HepG2 (cell line): ENCODE results near the gene RBM23. TPM values are rescaled to one million over a fixed set of nuclear protein-coding genes. Genes with fewer than 3 reads are reported as not detected.

ENCODE experiments used
- DPF2 ChIP-seq: sonication (generic); formaldehyde crosslinking; IDR thresholded peaks from 2 replicates; pipeline ENCODE4 v1.4.0; 2020; ENCODE audit warnings: mild to moderate bottlenecking, low read depth, missing genetic modification reagents, borderline replicate concordance
- FOXJ3 ChIP-seq: sonication (generic); formaldehyde crosslinking; IDR thresholded peaks from 2 replicates; pipeline ENCODE4 v1.4.0; 2020; ENCODE audit warnings: missing genetic modification reagents, mild to moderate bottlenecking, borderline replicate concordance
- HMG20B ChIP-seq: conservative IDR thresholded peaks from 2 replicates; pipeline ENCODE4 v1.6.1; 2016; ENCODE audit warnings: missing genetic modification reagents, missing compliant biosample characterization
- NR2F1 ChIP-seq, 2 experiments: fragments of 450-650 bp in 1 of 2; formaldehyde crosslinking in 1 of 2; IDR thresholded peaks; 2 replicates each; pipeline versions ENCODE4 v1.5.0 to v1.6.1; 2016 to 2020; ENCODE audit warnings: mild to moderate bottlenecking in 1 of 2, missing compliant biosample characterization in 1 of 2, missing genetic modification reagents in 1 of 2, moderate library complexity in 1 of 2
- NR2F2 ChIP-seq: IDR thresholded peaks from 2 replicates; pipeline ENCODE4 v1.6.1; 2012; ENCODE audit warnings: low read depth, inconsistent platforms, borderline replicate concordance
- REST ChIP-seq, 2 experiments: IDR thresholded peaks; 2 replicates each; pipeline ENCODE4 v1.6.1; 2011 to 2012; ENCODE audit warnings: low read length in 2 of 2, borderline replicate concordance in 1 of 2, low read depth in 1 of 2, mild to moderate bottlenecking in 1 of 2, moderate library complexity in 1 of 2
- SNRNP70 ChIP-seq: fragments of 200-400 bp; formaldehyde crosslinking; IDR thresholded peaks from 2 replicates; pipeline ENCODE4 v1.6.1; 2017; ENCODE audit warnings: mild to moderate bottlenecking, low read depth, low read length, moderate library complexity
- TCF7L2 ChIP-seq: IDR thresholded peaks from 2 replicates; pipeline ENCODE4 v1.6.1; 2011; ENCODE audit warnings: mild to moderate bottlenecking, low read depth, low read length, moderate library complexity
- ZNF597 ChIP-seq: sonication (generic); formaldehyde crosslinking; IDR thresholded peaks from 2 replicates; pipeline ENCODE4 v1.5.0; 2020; ENCODE audit warnings: missing genetic modification reagents
- ZUFSP ChIP-seq: sonication (generic); formaldehyde crosslinking; IDR thresholded peaks from 2 replicates; pipeline ENCODE4 v1.9.0; 2021; ENCODE audit warnings: missing genetic modification reagents, mild to moderate bottlenecking, borderline replicate concordance
- polyA plus RNA-seq, 8 experiments: library from polyadenylated mRNA; depleted of rRNA in 3 of 8; stranded (reverse) in 7 of 8; unstranded in 1 of 8; fragments of >200 nt; fragmentation: Illumina TruSeq in 4 of 8; extraction: Trizol in 4 of 8; gene quantifications; 2 replicates each; pipeline versions ENCODE4 v1.2.1 to v1.2.3, GENCODE V29; 2011 to 2016; ENCODE audit warnings: low read depth in 4 of 8, missing spikeins in 1 of 8, mixed read lengths in 1 of 8; ENCODE audit not compliant: insufficient read depth in 1 of 8
- total RNA-seq, 5 experiments: library from RNA; depleted of rRNA; stranded (reverse); fragments of >200 nt; fragmentation: Illumina TruSeq; extraction: Trizol; gene quantifications; 2 replicates each; pipeline ENCODE4 v1.2.3, GENCODE V29; 2016; ENCODE audit warnings: low read depth in 1 of 5
- TF ChIP-seq, protein P1 (sequence below): conservative IDR thresholded peaks from 2 replicates; pipeline ENCODE4 v1.6.1; 2018; ENCODE audit warnings: missing genetic modification reagents
- TF ChIP-seq, protein P2 (sequence below): sonication (generic); formaldehyde crosslinking; IDR thresholded peaks from 2 replicates; pipeline ENCODE4 v1.4.0; 2020; ENCODE audit warnings: mild to moderate bottlenecking, missing genetic modification reagents, borderline replicate concordance

Gene RBM23
- total and polyA plus RNA-seq, 2 of the 13 experiments (the other 11 are each of a cell fraction or from before 2014, with no cell fraction given), result 1.5 to 2.1 TPM

DNA sequence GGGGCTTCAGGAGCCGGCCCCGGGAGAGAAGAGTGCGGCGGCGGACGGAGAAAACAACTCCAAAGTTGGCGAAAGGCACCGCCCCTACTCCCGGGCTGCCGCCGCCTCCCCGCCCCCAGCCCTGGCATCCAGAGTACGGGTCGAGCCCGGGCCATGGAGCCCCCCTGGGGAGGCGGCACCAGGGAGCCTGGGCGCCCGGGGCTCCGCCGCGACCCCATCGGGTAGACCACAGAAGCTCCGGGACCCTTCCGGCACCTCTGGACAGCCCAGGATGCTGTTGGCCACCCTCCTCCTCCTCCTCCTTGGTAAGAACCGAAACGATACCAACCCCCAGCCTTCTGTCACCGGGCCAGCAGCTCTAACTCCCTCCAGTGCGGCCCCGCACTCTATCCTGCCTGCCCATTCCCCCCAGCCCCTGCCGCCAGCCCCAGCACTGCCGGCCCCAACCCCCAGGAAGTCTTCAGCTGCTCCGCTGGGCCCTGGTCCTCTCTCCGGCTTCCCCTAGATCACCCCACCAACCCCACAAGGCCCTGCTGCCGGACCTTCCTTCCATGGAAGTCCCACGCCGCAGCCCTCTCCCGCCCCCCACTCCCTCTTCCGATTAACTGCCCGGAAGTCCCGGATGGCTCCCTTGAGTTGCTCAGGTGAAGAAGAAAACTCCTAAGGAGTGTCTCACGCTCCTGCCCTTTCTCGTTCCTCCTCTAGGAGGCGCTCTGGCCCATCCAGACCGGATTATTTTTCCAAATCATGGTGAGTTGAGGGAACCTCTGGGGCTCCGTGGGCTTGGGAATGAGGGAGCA is 46.7 kb downstream of the RBM23 start (continued):
- TF ChIP-seq, protein P1, sequence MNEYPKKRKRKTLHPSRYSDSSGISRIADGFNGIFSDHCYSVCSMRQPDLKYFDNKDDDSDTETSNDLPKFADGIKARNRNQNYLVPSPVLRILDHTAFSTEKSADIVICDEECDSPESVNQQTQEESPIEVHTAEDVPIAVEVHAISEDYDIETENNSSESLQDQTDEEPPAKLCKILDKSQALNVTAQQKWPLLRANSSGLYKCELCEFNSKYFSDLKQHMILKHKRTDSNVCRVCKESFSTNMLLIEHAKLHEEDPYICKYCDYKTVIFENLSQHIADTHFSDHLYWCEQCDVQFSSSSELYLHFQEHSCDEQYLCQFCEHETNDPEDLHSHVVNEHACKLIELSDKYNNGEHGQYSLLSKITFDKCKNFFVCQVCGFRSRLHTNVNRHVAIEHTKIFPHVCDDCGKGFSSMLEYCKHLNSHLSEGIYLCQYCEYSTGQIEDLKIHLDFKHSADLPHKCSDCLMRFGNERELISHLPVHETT (CRISPR knock-in tag), result peak; percentile 48; the same call in 1 of the 2 replicates
- TF ChIP-seq REST (IDR thresholded peaks at IDR 0.05; ENCODE audit: borderline replicate concordance in 1 of 2, low read depth in 1 of 2, low read length in 2 of 2), result no peak
- no peak for TF ChIP-seq ZUFSP (CRISPR knock-in tag)
- TF ChIP-seq, protein P2, sequence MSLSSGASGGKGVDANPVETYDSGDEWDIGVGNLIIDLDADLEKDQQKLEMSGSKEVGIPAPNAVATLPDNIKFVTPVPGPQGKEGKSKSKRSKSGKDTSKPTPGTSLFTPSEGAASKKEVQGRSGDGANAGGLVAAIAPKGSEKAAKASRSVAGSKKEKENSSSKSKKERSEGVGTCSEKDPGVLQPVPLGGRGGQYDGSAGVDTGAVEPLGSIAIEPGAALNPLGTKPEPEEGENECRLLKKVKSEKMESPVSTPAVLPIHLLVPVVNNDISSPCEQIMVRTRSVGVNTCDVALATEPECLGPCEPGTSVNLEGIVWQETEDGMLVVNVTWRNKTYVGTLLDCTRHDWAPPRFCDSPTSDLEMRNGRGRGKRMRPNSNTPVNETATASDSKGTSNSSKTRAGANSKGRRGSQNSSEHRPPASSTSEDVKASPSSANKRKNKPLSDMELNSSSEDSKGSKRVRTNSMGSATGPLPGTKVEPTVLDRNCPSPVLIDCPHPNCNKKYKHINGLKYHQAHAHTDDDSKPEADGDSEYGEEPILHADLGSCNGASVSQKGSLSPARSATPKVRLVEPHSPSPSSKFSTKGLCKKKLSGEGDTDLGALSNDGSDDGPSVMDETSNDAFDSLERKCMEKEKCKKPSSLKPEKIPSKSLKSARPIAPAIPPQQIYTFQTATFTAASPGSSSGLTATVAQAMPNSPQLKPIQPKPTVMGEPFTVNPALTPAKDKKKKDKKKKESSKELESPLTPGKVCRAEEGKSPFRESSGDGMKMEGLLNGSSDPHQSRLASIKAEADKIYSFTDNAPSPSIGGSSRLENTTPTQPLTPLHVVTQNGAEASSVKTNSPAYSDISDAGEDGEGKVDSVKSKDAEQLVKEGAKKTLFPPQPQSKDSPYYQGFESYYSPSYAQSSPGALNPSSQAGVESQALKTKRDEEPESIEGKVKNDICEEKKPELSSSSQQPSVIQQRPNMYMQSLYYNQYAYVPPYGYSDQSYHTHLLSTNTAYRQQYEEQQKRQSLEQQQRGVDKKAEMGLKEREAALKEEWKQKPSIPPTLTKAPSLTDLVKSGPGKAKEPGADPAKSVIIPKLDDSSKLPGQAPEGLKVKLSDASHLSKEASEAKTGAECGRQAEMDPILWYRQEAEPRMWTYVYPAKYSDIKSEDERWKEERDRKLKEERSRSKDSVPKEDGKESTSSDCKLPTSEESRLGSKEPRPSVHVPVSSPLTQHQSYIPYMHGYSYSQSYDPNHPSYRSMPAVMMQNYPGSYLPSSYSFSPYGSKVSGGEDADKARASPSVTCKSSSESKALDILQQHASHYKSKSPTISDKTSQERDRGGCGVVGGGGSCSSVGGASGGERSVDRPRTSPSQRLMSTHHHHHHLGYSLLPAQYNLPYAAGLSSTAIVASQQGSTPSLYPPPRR (CRISPR knock-in tag), result no peak; the same call in 1 of the 2 replicates
- 0 out of 2 replicates have a peak, but pooled peaks have one; percentile 1 for TF ChIP-seq ZNF597 (CRISPR knock-in tag)
- no peak for TF ChIP-seq NR2F2
- TF ChIP-seq HMG20B, result 0 out of 2 replicates have a peak, but pooled peaks have one; percentile 6
- TF ChIP-seq DPF2, result no peak
- TF ChIP-seq SNRNP70, result no peak
- no peak for TF ChIP-seq NR2F1 (CRISPR knock-in tag; IDR thresholded peaks at IDR 0.05)
- TF ChIP-seq FOXJ3 (CRISPR knock-in tag), result no peak
- TF ChIP-seq TCF7L2, result no peak
